PC-9 (cell line): Measurements from ENCODE around the gene TANK. TPM values are rescaled to one million over a fixed set of nuclear protein-coding genes. Genes with fewer than 3 reads are reported as not detected.

Experiments
- BruUV-seq: library from RNA; stranded (reverse); fragments of 400-500 nt; replicated peaks from 2 replicates; lab custom pipeline; 2021; lab: Mats Ljungman, UMichigan
- CTCF ChIA-PET: fragments of 300-600 bp; sonication (Branson Sonifier 250); formaldehyde crosslinking; loops from one replicate; lab custom pipeline; 2022; ENCODE audit warnings: antibody characterized with exemption; lab: Charles Lee
- POLR2A ChIA-PET: fragments of 300-600 bp; sonication (Branson Sonifier 250); formaldehyde crosslinking; loops from one replicate; lab custom pipeline; 2022; ENCODE audit warnings: antibody characterized with exemption; ENCODE audit not compliant: unreplicated experiment; lab: Charles Lee
- DNase-seq, 2 experiments: peaks; one replicate each; pipeline versions ENCODE4 v3.0.0 to v3.0.0-alpha.2; 2015 to 2022; ENCODE audit warnings: mixed read lengths in 1 of 2
- H2AFZ ChIP-seq: fragments of 200-600 bp; sonication (generic); 2 replicates; pipeline ENCODE4 v1.8.1; 2017; ENCODE audit warnings: antibody characterized with exemption
- H3F3A ChIP-seq: fragments of 200-600 bp; sonication (generic); 2 replicates; pipeline ENCODE4 v1.8.1; 2017; ENCODE audit warnings: antibody characterized with exemption, mild to moderate bottlenecking, low read depth; ENCODE audit not compliant: insufficient read depth
- H3K27ac ChIP-seq: fragments of 200-600 bp; sonication (generic); 2 replicates; pipeline ENCODE4 v1.6.1; 2016; ENCODE audit warnings: mixed run types
- H3K27me3 ChIP-seq: fragments of 200-600 bp; sonication (generic); 2 replicates; pipeline ENCODE4 v1.6.1; 2016; ENCODE audit warnings: low read depth, mixed run types; ENCODE audit not compliant: insufficient read depth
- H3K36me3 ChIP-seq: fragments of 200-600 bp; sonication (generic); 2 replicates; pipeline ENCODE4 v1.6.1; 2016; ENCODE audit warnings: low read depth, mixed run types
- H3K4me1 ChIP-seq: fragments of 200-600 bp; sonication (generic); replicated peaks from 2 replicates; pipeline ENCODE4 v1.6.1; 2016; ENCODE audit warnings: mixed run types; ENCODE audit not compliant: insufficient read depth
- H3K4me2 ChIP-seq: fragments of 200-600 bp; sonication (generic); 2 replicates; pipeline ENCODE4 v1.6.1; 2017; ENCODE audit warnings: mixed run types
- H3K4me3 ChIP-seq: fragments of 200-600 bp; sonication (generic); 2 replicates; pipeline ENCODE4 v1.6.1; 2016; ENCODE audit warnings: mixed run types
- H3K79me2 ChIP-seq: fragments of 200-600 bp; sonication (generic); 2 replicates; pipeline ENCODE4 v1.6.1; 2017; ENCODE audit warnings: low read depth, mixed run types
- H3K9me2 ChIP-seq: fragments of 200-600 bp; sonication (generic); 2 replicates; pipeline ENCODE4 v1.8.1; 2017; ENCODE audit warnings: mild to moderate bottlenecking; ENCODE audit not compliant: insufficient read depth
- H3K9me3 ChIP-seq: fragments of 200-600 bp; sonication (generic); 2 replicates; pipeline ENCODE4 v1.8.1; 2016; ENCODE audit warnings: low read depth; ENCODE audit not compliant: insufficient read depth
- H4K20me1 ChIP-seq: fragments of 200-600 bp; sonication (generic); 2 replicates; pipeline ENCODE4 v1.8.1; 2017; ENCODE audit not compliant: insufficient read depth
- CTCF ChIP-seq: fragments of 200-600 bp; sonication (generic); conservative IDR thresholded peaks from 2 replicates; pipeline ENCODE4 v1.6.1; 2017; ENCODE audit warnings: mixed run types, antibody characterized with exemption, mild to moderate bottlenecking, moderate library complexity
- EZH2 ChIP-seq: fragments of 200-600 bp; sonication (generic); IDR thresholded peaks from 2 replicates; pipeline ENCODE4 v1.8.0; 2017; ENCODE audit warnings: antibody characterized with exemption, low read depth
- intact Hi-C: fragments of 100-400 bp; cut with micrococcal nuclease; formaldehyde crosslinking; loops from one replicate; pipeline ENCODE4 v1.10.0; 2022; ENCODE audit not compliant: unreplicated experiment
- total RNA-seq: library from RNA; stranded (reverse); gene quantifications from 2 replicates; pipeline ENCODE4 v1.2.3, GENCODE V29; 2021

The TANK gene
- total RNA-seq, 1 experiment from 2014 or later, result 46.1 TPM

DNA sequence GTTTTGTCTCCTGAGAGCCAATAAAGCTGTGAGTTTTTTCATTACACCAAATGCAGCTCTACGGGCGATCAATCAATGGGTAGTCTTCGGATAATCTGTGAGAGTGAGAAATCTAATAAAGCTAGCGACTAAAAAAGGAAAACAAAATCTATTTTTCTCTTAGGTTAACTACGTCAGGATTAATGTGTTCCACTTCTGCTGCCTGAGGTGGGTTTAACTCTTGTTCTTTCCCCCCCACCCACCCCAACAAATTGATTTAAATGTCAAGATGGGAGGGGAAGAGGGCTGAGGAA lies 85.0 kb downstream of the TANK start:
- Histone ChIP-seq H2AFZ (peak overlapping the region; percentile 69; the same call in 1 of the 2 replicates), H3K4me1 (peaks cover 13% of the 10 kb centered on the region), H3K4me2 (peak overlapping the region; percentile 90), H3K79me2 (peaks cover 13% of the 10 kb centered on the region), H4K20me1 (no peaks in the 10 kb centered on the region), H3F3A (no peaks in the 10 kb centered on the region), H3K4me3 (peak overlapping the region; percentile 66), H3K9me2 (no peaks in the 10 kb centered on the region), H3K36me3 (no peaks in the 10 kb centered on the region), H3K27ac (peak overlapping the region; percentile 72; the same call in 1 of the 2 replicates), H3K27me3 (no peaks in the 10 kb centered on the region), H3K9me3 (no peaks in the 10 kb centered on the region)
- DNase-seq, result no peak
- ChIA-PET POLR2A (no interaction called here), CTCF (interaction anchor here (0.5 kb wide), 1 partner anchor 39 kb away, joined by 3 read pairs; no protein-coding TSS in a partner anchor)
- intact Hi-C loops, result no loop called here
- no TSS peak for BruUV-seq
- TF ChIP-seq EZH2 (no peak), CTCF (no peak)

- peak overlapping the region; percentile 66 for H3K4me3 ChIP-seq
- BruUV-seq, result no TSS peak
- no peaks in the 10 kb centered on the region for H3K9me3 ChIP-seq
- no peak overlapping the region for H2AFZ ChIP-seq
- peaks cover 13% of the 10 kb centered on the region for H3K79me2 ChIP-seq
- no peaks in the 10 kb centered on the region for H3K27me3 ChIP-seq
- no peak overlapping the region for H3K27ac ChIP-seq
- H3F3A ChIP-seq, result no peaks in the 10 kb centered on the region
- CTCF ChIA-PET, result interaction anchor here (0.5 kb wide), 1 partner anchor 40 kb away, joined by 3 read pairs; no protein-coding TSS in a partner anchor
- H3K9me2 ChIP-seq, result no peaks in the 10 kb centered on the region
- peaks cover 13% of the 10 kb centered on the region for H3K4me1 ChIP-seq
- no peaks in the 10 kb centered on the region for H3K36me3 ChIP-seq
- H4K20me1 ChIP-seq, result no peaks in the 10 kb centered on the region
- POLR2A ChIA-PET, result no interaction called here
- intact Hi-C loops, result no loop called here
- peak overlapping the region; percentile 90 for H3K4me2 ChIP-seq
- TF ChIP-seq CTCF (no peak), EZH2 (no peak)
- DNase-seq, result no peak
These were observed 85.4 kb downstream of the TANK start for GRCh38 chr2:161245671-161246070.

DNA sequence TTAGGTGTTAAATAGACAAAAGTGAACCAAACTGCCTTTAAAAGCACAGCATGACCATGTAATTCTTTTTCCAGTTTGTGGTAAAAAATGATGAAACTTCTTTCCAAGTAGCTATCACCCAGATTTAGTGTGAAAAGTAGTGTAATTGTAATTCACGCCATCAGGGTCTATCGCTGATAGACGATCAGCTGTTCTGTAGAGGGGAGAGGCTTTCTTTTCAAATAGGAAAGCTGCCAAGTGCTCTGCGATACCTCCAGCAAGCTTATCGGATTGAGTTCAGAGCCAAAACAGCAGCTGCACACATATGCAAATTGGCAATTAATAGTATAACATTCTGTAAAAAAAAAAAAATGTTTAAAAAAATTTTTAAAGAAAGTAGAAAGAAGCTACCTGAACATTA lies 86.1 kb downstream of the TANK start:
- Histone ChIP-seq H3K9me3 (no peaks in the 10 kb centered on the region), H3K36me3 (no peaks in the 10 kb centered on the region), H4K20me1 (no peaks in the 10 kb centered on the region), H2AFZ (no peak overlapping the region), H3K4me1 (peaks cover 13% of the 10 kb centered on the region), H3K27ac (no peak overlapping the region), H3K4me2 (peak overlapping the region; percentile 90; the same call in 1 of the 2 replicates), H3K27me3 (no peaks in the 10 kb centered on the region), H3K9me2 (no peaks in the 10 kb centered on the region), H3F3A (no peaks in the 10 kb centered on the region), H3K4me3 (peak overlapping the region; percentile 66; the same call in 1 of the 2 replicates), H3K79me2 (peaks cover 13% of the 10 kb centered on the region)
- intact Hi-C loops, result no loop called here
- no peak for DNase-seq
- POLR2A ChIA-PET, result no interaction called here
- TF ChIP-seq CTCF (no peak), EZH2 (no peak)
- CTCF ChIA-PET, result no interaction called here
- BruUV-seq, result no TSS peak
